ENCODE data around the gene GRHPR.

Gene GRHPR

GRCh38 chr9:37399336-37399735 lies 23.2 kb upstream of the GRHPR start:
- no peak for DNase-seq

GRCh38 chr9:37404590-37404989 lies 17.9 kb upstream of the GRHPR start:
- DNase-seq, result no peak

- no peak for DNase-seq
These were observed 17.1 kb upstream of the GRHPR start for GRCh38 chr9:37405350-37405749.

- no peak for DNase-seq
These were observed 16.6 kb upstream of the GRHPR start for GRCh38 chr9:37405764-37406380.

- DNase-seq, result no peak
These were observed 15.7 kb upstream of the GRHPR start for GRCh38 chr9:37406603-37407401.

GRCh38 chr9:37407468-37407867 lies 15.0 kb upstream of the GRHPR start:
- no peak for DNase-seq

GRCh38 chr9:37408933-37409710 lies 13.4 kb upstream of the GRHPR start:
- no peak for DNase-seq

- no peak for DNase-seq
These were observed 12.1 kb upstream of the GRHPR start for GRCh38 chr9:37410354-37410861.

- DNase-seq, result no peak
These were observed 11.3 kb upstream of the GRHPR start for GRCh38 chr9:37410969-37411785.

GRCh38 chr9:37412431-37413151 lies 9.9 kb upstream of the GRHPR start:
- peak; percentile 83 for DNase-seq

- peak; percentile 6 for DNase-seq
These were observed 9.2 kb upstream of the GRHPR start for GRCh38 chr9:37413311-37413710.

GRCh38 chr9:37414503-37414943 lies 8.0 kb upstream of the GRHPR start:
- no peak for DNase-seq

GRCh38 chr9:37415011-37415719 lies 7.3 kb upstream of the GRHPR start:
- DNase-seq, result peak; percentile 62

GRCh38 chr9:37417252-37417803 lies 5.2 kb upstream of the GRHPR start:
- DNase-seq, result no peak

GRCh38 chr9:37417857-37418618 lies 4.5 kb upstream of the GRHPR start:
- DNase-seq, result no peak

- DNase-seq, result no peak
These were observed 3.3 kb upstream of the GRHPR start for GRCh38 chr9:37419204-37419603.

GRCh38 chr9:37420271-37421215 lies 2.0 kb upstream of the GRHPR start:
- no peak for DNase-seq

GRCh38 chr9:37421914-37422288 lies 595 bp upstream of the GRHPR start:
- no peak for DNase-seq

GRCh38 chr9:37423508-37423907 lies 1.0 kb downstream of the GRHPR start:
- DNase-seq, result no peak

All from amniotic stem cell (primary cell).